Peyer's patch (tissue), 4 donors: ENCODE measurements around the gene POSTN.

Experiments used
- POLR2A ChIP-seq, 2 donors: fragments of 450-650 bp; IDR thresholded peaks; one replicate each; pipeline ENCODE4 v1.5.1; 2017; ENCODE audit warnings: antibody characterized with exemption in 2 of 2, mild to moderate bottlenecking in 2 of 2, moderate library complexity in 2 of 2
- TF ChIP-seq, protein P1 (sequence below), 6 experiments: fragments of 450-650 bp in 4 of 6; fragments of 200-600 bp in 2 of 6; sonication (generic) in 1 of 6; IDR thresholded peaks; one replicate each; pipeline ENCODE4 v1.5.1; 2017 to 2019; ENCODE audit warnings: antibody characterized with exemption in 6 of 6, mild to moderate bottlenecking in 3 of 6, moderate library complexity in 1 of 6

DNA sequence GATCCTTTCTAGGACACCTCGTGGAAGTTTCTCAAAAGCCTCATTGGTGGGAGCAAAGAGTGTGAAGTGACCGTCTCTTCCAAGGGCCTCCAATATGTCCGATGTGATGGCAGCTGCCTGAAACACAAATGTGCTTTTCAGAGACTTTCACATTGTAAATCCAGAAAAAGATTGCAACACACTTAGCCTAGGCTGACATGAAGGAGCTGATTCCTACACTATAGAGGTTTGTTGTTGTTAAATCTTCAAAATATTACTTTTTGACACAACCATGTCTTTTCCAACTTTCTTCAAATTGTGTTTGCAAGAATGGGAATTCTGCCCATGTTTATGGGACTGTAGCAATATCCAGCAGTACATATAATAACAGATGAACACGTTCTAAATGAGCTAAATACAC is 12.4 kb downstream of the POSTN start:
- TF ChIP-seq, protein P1, sequence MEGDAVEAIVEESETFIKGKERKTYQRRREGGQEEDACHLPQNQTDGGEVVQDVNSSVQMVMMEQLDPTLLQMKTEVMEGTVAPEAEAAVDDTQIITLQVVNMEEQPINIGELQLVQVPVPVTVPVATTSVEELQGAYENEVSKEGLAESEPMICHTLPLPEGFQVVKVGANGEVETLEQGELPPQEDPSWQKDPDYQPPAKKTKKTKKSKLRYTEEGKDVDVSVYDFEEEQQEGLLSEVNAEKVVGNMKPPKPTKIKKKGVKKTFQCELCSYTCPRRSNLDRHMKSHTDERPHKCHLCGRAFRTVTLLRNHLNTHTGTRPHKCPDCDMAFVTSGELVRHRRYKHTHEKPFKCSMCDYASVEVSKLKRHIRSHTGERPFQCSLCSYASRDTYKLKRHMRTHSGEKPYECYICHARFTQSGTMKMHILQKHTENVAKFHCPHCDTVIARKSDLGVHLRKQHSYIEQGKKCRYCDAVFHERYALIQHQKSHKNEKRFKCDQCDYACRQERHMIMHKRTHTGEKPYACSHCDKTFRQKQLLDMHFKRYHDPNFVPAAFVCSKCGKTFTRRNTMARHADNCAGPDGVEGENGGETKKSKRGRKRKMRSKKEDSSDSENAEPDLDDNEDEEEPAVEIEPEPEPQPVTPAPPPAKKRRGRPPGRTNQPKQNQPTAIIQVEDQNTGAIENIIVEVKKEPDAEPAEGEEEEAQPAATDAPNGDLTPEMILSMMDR (IDR thresholded peaks at IDR 0.05) = no peak
- no peak for TF ChIP-seq POLR2A (IDR thresholded peaks at IDR 0.05)
